Endothelial cell of umbilical vein (primary cell): Measurements from ENCODE around the gene DCDC2B. TPM values are rescaled to one million over a fixed set of nuclear protein-coding genes. Genes with fewer than 3 reads are reported as not detected.

ENCODE experiments used
- BruUV-seq: library from RNA; stranded (reverse); fragments of 400-500 nt; replicated peaks from 2 replicates; lab custom pipeline; 2021; lab: Mats Ljungman, UMichigan
- CTCF ChIA-PET: fragments of 300-600, 350-600 bp; sonication (Branson Sonifier 250); formaldehyde crosslinking; loops from one replicate; lab custom pipeline; 2021; ENCODE audit warnings: antibody characterized with exemption, inconsistent platforms; lab: Charles Lee
- POLR2A ChIA-PET: fragments of 300-600, 350-600 bp; sonication (Branson Sonifier 250); formaldehyde crosslinking; loops from one replicate; lab custom pipeline; 2021; ENCODE audit warnings: antibody characterized with exemption, inconsistent platforms; lab: Charles Lee
- DNase-seq: peaks from one replicate; pipeline ENCODE4 v3.0.0-alpha.2; 2011; ENCODE audit warnings: low read depth, low spot score
- FAIRE-seq: peaks from 2 replicates; lab custom pipeline; 2011; peaks lifted over from hg19 to GRCh38; lab: Jason Lieb, UNC
- H2AFZ ChIP-seq: 2 replicates; pipeline ENCODE4 v1.6.0; 2012; ENCODE audit warnings: low read depth, low read length, control low read depth, inconsistent platforms
- H3K27ac ChIP-seq: 2 replicates; pipeline ENCODE4 v1.5.1; 2011; ENCODE audit warnings: low read depth, mild to moderate bottlenecking, control low read depth, low read length, moderate library complexity; ENCODE audit not compliant: insufficient read depth
- H3K27me3 ChIP-seq, 2 experiments: 2 replicates each; pipeline versions ENCODE4 v1.6.0 to v1.6.1; 2011; ENCODE audit warnings: low read length in 2 of 2, mixed read lengths in 1 of 2; ENCODE audit not compliant: control insufficient read depth in 2 of 2, insufficient read depth in 2 of 2
- H3K36me3 ChIP-seq, 2 experiments: 2 replicates in 1 of 2; 3 replicates in 1 of 2; pipeline ENCODE4 v1.5.1; 2011; ENCODE audit warnings: low read length in 2 of 2, mild to moderate bottlenecking in 1 of 2, moderate library complexity in 1 of 2; ENCODE audit not compliant: control insufficient read depth in 2 of 2, insufficient read depth in 2 of 2; ENCODE audit errors: extremely low read depth in 1 of 2
- H3K4me1 ChIP-seq: 3 replicates; pipeline ENCODE4 v1.5.1; 2011; ENCODE audit warnings: mild to moderate bottlenecking, low read length; ENCODE audit not compliant: control insufficient read depth, insufficient read depth; ENCODE audit errors: extremely low read depth
- H3K4me2 ChIP-seq: 2 replicates; pipeline ENCODE4 v1.6.1; 2011; ENCODE audit warnings: low read length, control low read depth, mixed read lengths; ENCODE audit not compliant: insufficient read depth
- H3K4me3 ChIP-seq, 3 experiments: fragments of 200-600 bp in 1 of 3; sonication (generic), shearing (Covaris generic) in 1 of 3; replicated peaks in 1 of 3; 2 replicates each; pipeline ENCODE4 v1.5.1; 2011 to 2016; ENCODE audit warnings: control low read depth in 3 of 3, low read length in 3 of 3, mild to moderate bottlenecking in 2 of 3, inconsistent platforms in 1 of 3, low read depth in 1 of 3, moderate library complexity in 1 of 3; ENCODE audit not compliant: insufficient read depth in 1 of 3
- H3K79me2 ChIP-seq: 2 replicates; pipeline ENCODE4 v1.6.0; 2012; ENCODE audit warnings: low read length, inconsistent platforms; ENCODE audit not compliant: control insufficient read depth, insufficient read depth
- H3K9ac ChIP-seq: replicated peaks from 2 replicates; pipeline ENCODE3; 2011; ENCODE audit warnings: low read length, control low read depth; ENCODE audit not compliant: insufficient read depth; ENCODE audit errors: extremely low read depth
- H3K9me1 ChIP-seq: replicated peaks from 3 replicates; pipeline ENCODE4 v1.6.0; 2011; ENCODE audit warnings: mild to moderate bottlenecking, low read length; ENCODE audit not compliant: control insufficient read depth, insufficient read depth; ENCODE audit errors: extremely low read depth
- H3K9me3 ChIP-seq: replicated peaks from 2 replicates; pipeline ENCODE4 v1.5.1; 2012; ENCODE audit warnings: low read length, inconsistent platforms; ENCODE audit not compliant: control insufficient read depth, insufficient read depth
- H4K20me1 ChIP-seq: replicated peaks from 2 replicates; pipeline ENCODE3; 2011; ENCODE audit warnings: mild to moderate bottlenecking, low read length; ENCODE audit not compliant: control insufficient read depth, insufficient read depth; ENCODE audit errors: extremely low read depth
- CTCF ChIP-seq, 2 donors: IDR thresholded peaks; 1 replicate in 1 of 2; 2 replicates in 1 of 2; pipeline ENCODE4 v1.5.1; 2011; ENCODE audit warnings: low read length in 2 of 2, mild to moderate bottlenecking in 2 of 2, moderate library complexity in 2 of 2, control low read depth in 1 of 2, inconsistent platforms in 1 of 2, low read depth in 1 of 2; ENCODE audit not compliant: insufficient read depth in 1 of 2; ENCODE audit errors: extremely low read depth in 1 of 2
- EZH2 ChIP-seq: IDR thresholded peaks from 2 replicates; pipeline ENCODE4 v1.6.1; 2012; ENCODE audit warnings: borderline replicate concordance, low read depth, mild to moderate bottlenecking, moderate library complexity, low read length, inconsistent platforms; ENCODE audit not compliant: severe bottlenecking
- GATA2 ChIP-seq: IDR thresholded peaks from 2 replicates; pipeline ENCODE4 v1.7.0; 2011; ENCODE audit warnings: low read depth, mild to moderate bottlenecking, moderate library complexity, mixed read lengths, low read length; ENCODE audit not compliant: insufficient read length, insufficient read depth
- JUN ChIP-seq: IDR thresholded peaks from 2 replicates; pipeline ENCODE4 v1.6.1; 2011; ENCODE audit warnings: borderline replicate concordance, low read depth; ENCODE audit not compliant: insufficient read length, insufficient read depth
- MAX ChIP-seq: IDR thresholded peaks from 2 replicates; pipeline ENCODE4 v1.6.1; 2011; ENCODE audit not compliant: insufficient read depth, insufficient read length
- MYC ChIP-seq: IDR thresholded peaks from one replicate; pipeline ENCODE4 v1.6.1; 2011; ENCODE audit warnings: mild to moderate bottlenecking, low read depth, low read length
- POLR2A ChIP-seq: IDR thresholded peaks from 2 replicates; pipeline ENCODE4 v1.6.1; 2012; ENCODE audit warnings: low read depth, mild to moderate bottlenecking, control low read depth, low read length
- POLR2AphosphoS5 ChIP-seq: IDR thresholded peaks from 2 replicates; pipeline ENCODE4 v1.6.1; 2012; ENCODE audit warnings: low read depth, mild to moderate bottlenecking, control low read depth, low read length, moderate library complexity; ENCODE audit not compliant: insufficient read depth
- dilution Hi-C: fragments of 300-500 bp; cut with MboI; formaldehyde crosslinking; loops from one replicate; pipeline ENCODE4 v1.15.0; 2019; ENCODE audit warnings: low sequenced_read_pairs; ENCODE audit not compliant: extremely low pct_ligation_motif_present
- intact Hi-C: fragments of 100-400 bp; cut with micrococcal nuclease; formaldehyde crosslinking; loops from one replicate; pipeline ENCODE4 v1.10.0; 2022
- polyA plus RNA-seq, 4 experiments: library from polyadenylated mRNA; depleted of rRNA in 3 of 4; stranded (reverse) in 3 of 4; unstranded in 1 of 4; fragments of >200 nt; gene quantifications; 2 replicates each; pipeline versions ENCODE4 v1.2.1 to v1.2.3, GENCODE V29; 2011 to 2012; ENCODE audit warnings: missing spikeins in 1 of 4
- total RNA-seq: library from RNA; stranded (reverse); gene quantifications from 2 replicates; pipeline ENCODE4 v1.2.3, GENCODE V29; 2021

The DCDC2B gene
- total and polyA plus RNA-seq, 2 donors (not counting 3 experiments of a cell fraction or from before 2014, with no cell fraction given): not detected

DNA sequence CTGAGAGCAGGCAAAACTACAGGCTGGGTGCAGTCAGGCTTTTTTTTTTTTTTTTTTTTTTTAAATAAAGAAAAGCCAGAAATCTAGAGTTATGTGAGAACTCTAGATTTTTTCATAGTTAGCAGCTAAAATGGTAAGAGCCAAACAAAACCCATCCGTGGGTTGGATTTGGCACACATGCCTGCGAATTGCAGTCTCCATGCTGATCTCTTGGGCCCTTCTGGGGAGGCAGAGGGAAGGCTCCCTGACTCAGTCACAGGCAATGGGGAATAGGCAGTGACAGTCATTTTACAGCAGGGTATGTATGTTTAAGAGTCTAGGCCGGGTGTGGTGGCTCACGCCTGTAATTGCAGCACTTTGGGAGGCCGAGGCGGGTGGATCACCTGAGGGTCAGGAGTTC, 26.8 kb upstream of the DCDC2B start:
- no peaks in the 10 kb centered on the region for H3K27me3 ChIP-seq
- H2AFZ ChIP-seq: no peak overlapping the region
- BruUV-seq: no TSS peak
- dilution Hi-C loops: no loop called here
- intact Hi-C loops: no loop called here
- no peak for DNase-seq
- H3K4me1 ChIP-seq: peaks cover 22% of the 10 kb centered on the region
- no peak overlapping the region for H3K4me3 ChIP-seq
- H3K36me3 ChIP-seq: peaks cover 12 to 18% of the 10 kb centered on the region in 2 experiments
- H3K79me2 ChIP-seq: peaks cover 58% of the 10 kb centered on the region
- H3K9ac ChIP-seq: no peak overlapping the region
- FAIRE-seq: no peak
- TF ChIP-seq JUN (no peak), POLR2A (no peak), MYC (no peak), CTCF (IDR thresholded peaks at IDR 0.05; ENCODE audit: extremely low read depth in 1 of 2, insufficient read depth in 1 of 2, low read depth in 1 of 2, low read length in 2 of 2) (no peak), GATA2 (no peak), MAX (no peak), POLR2AphosphoS5 (no peak), EZH2 (no peak)
- H3K4me2 ChIP-seq: peak overlapping the region; percentile 96
- CTCF ChIA-PET: interaction anchor here (1.2 kb wide), 1 partner anchor 10 kb away, joined by 6 read pairs; no protein-coding TSS in a partner anchor
- POLR2A ChIA-PET: interaction anchor here (0.7 kb wide), 1 partner anchor 14 kb away, joined by 3 read pairs; no protein-coding TSS in a partner anchor
- H4K20me1 ChIP-seq: no peaks in the 10 kb centered on the region
- H3K9me1 ChIP-seq: no peaks in the 10 kb centered on the region
- no peaks in the 10 kb centered on the region for H3K9me3 ChIP-seq
- no peak overlapping the region for H3K27ac ChIP-seq
